RWPE2 (cell line): Measurements from ENCODE around the gene FAR2.

Experiments used
- ATAC-seq: fragments of 200-7000 bp; cut with Tn5 transposase; 3 replicates; pipeline ENCODE4 v1.9.1; 2021; ENCODE audit warnings: low read depth
- DNase-seq: peaks from one replicate; pipeline ENCODE4 v3.0.0-alpha.2; 2020; ENCODE audit warnings: low spot score
- H3K27ac ChIP-seq: fragments of 450-650 bp; 2 replicates; pipeline ENCODE4 v1.5.1; 2017; ENCODE audit warnings: mild to moderate bottlenecking; ENCODE audit not compliant: poor library complexity, severe bottlenecking
- H3K27me3 ChIP-seq: fragments of 250-450 bp; sonication (Bioruptor Pico); 2 replicates; pipeline ENCODE4 v1.5.1; 2021; ENCODE audit warnings: mild to moderate bottlenecking, moderate library complexity; ENCODE audit not compliant: insufficient read depth, poor library complexity, severe bottlenecking
- H3K36me3 ChIP-seq: fragments of 250-450 bp; sonication (Bioruptor Pico); 2 replicates; pipeline ENCODE4 v1.5.1; 2020; ENCODE audit warnings: low read depth, mild to moderate bottlenecking, moderate library complexity
- H3K4me1 ChIP-seq: fragments of 250-450 bp; sonication (Bioruptor Pico); 2 replicates; pipeline ENCODE4 v1.5.1; 2021; ENCODE audit warnings: mild to moderate bottlenecking, moderate library complexity; ENCODE audit not compliant: insufficient read depth, poor library complexity, severe bottlenecking
- H3K4me3 ChIP-seq: fragments of 250-450 bp; sonication (Bioruptor Pico); 2 replicates; pipeline ENCODE4 v1.5.1; 2021; ENCODE audit warnings: mild to moderate bottlenecking, moderate library complexity; ENCODE audit not compliant: severe bottlenecking
- H3K9me3 ChIP-seq: fragments of 250-450 bp; sonication (Bioruptor Pico); 2 replicates; pipeline ENCODE4 v1.5.1; 2021; ENCODE audit warnings: mild to moderate bottlenecking, moderate library complexity; ENCODE audit not compliant: severe bottlenecking
- TF ChIP-seq, protein P1 (sequence below): fragments of 450-650 bp; IDR thresholded peaks from one replicate; pipeline ENCODE4 v1.5.1; 2017; ENCODE audit warnings: mild to moderate bottlenecking, moderate library complexity; ENCODE audit not compliant: poor library complexity, severe bottlenecking

Gene FAR2

DNA sequence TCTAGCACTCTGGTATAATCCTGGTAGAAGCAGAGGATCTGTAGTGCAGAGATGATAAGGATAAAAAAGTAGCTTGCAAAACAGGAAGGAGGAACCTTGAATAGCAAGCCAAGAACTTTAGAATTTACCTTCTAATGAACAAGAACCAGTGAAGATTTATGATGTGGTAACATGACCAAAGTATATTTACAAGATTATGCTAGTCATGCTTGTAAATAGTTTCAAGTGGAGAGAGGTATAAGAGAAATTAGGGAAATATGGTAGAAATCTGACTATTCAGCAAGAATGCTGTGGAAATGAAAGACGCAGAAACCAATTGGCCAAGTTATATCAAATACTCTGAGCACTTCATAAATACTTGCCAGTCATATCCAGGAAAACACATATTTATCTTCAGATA is 184.1 kb downstream of the FAR2 start:
- no peak overlapping the region for H3K4me3 ChIP-seq
- no peaks in the 10 kb centered on the region for H3K36me3 ChIP-seq
- DNase-seq, result no peak
- H3K27me3 ChIP-seq, result no peaks in the 10 kb centered on the region
- no peaks in the 10 kb centered on the region for H3K4me1 ChIP-seq
- TF ChIP-seq, protein P1, sequence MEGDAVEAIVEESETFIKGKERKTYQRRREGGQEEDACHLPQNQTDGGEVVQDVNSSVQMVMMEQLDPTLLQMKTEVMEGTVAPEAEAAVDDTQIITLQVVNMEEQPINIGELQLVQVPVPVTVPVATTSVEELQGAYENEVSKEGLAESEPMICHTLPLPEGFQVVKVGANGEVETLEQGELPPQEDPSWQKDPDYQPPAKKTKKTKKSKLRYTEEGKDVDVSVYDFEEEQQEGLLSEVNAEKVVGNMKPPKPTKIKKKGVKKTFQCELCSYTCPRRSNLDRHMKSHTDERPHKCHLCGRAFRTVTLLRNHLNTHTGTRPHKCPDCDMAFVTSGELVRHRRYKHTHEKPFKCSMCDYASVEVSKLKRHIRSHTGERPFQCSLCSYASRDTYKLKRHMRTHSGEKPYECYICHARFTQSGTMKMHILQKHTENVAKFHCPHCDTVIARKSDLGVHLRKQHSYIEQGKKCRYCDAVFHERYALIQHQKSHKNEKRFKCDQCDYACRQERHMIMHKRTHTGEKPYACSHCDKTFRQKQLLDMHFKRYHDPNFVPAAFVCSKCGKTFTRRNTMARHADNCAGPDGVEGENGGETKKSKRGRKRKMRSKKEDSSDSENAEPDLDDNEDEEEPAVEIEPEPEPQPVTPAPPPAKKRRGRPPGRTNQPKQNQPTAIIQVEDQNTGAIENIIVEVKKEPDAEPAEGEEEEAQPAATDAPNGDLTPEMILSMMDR, result no peak
- no peak overlapping the region for H3K27ac ChIP-seq
- no peaks in the 10 kb centered on the region for H3K9me3 ChIP-seq
- ATAC-seq, result no peak

DNA sequence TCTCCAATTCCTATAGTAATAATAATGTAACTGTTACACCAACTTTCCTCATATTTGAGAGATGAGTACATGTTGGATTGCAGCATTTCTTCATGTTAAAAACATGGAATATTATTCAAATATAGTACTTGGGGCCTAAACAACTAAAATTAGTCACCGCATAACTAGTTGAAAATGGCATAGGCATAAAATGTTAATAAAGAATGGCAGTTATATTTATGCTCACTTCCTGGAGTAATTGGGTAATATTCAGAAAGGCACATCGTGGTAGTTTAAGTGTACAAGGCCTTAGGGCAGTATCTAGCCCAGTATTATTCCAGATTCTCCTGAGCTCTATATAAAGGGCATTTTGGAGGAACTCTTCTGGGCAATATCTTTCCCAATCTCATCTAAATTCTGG is 185.9 kb downstream of the FAR2 start:
- ATAC-seq, result no peak
- Histone ChIP-seq H3K4me1 (no peaks in the 10 kb centered on the region), H3K36me3 (no peaks in the 10 kb centered on the region), H3K4me3 (no peak overlapping the region), H3K9me3 (no peaks in the 10 kb centered on the region), H3K27ac (no peak overlapping the region), H3K27me3 (no peaks in the 10 kb centered on the region)
- TF ChIP-seq, protein P1, result no peak
- DNase-seq, result no peak

DNA sequence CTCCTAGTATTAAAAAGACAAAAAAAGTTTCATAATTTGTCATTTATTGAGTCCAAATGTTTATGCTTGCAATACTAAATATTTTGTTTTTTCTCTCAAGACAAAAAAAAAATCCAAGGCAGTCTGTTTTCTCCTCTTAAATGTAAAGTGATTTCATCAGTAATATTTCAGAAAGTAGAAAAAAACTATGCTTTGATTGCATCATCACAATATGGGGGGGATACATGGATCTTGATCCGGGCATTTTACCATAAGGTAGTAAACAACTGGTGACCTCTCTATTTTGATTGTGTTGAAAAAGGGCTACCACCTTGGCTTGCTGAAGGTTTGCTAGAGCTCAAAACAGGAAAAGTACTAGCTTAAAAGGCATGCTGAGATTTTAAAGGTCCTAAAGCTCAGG is 188.2 kb downstream of the FAR2 start:
- Histone ChIP-seq H3K27me3 (no peaks in the 10 kb centered on the region), H3K4me1 (no peaks in the 10 kb centered on the region), H3K4me3 (no peak overlapping the region), H3K27ac (no peak overlapping the region), H3K36me3 (no peaks in the 10 kb centered on the region; the same call in 1 of the 2 replicates), H3K9me3 (no peaks in the 10 kb centered on the region)
- TF ChIP-seq, protein P1, result no peak
- ATAC-seq (no peak), DNase-seq (no peak)

DNA sequence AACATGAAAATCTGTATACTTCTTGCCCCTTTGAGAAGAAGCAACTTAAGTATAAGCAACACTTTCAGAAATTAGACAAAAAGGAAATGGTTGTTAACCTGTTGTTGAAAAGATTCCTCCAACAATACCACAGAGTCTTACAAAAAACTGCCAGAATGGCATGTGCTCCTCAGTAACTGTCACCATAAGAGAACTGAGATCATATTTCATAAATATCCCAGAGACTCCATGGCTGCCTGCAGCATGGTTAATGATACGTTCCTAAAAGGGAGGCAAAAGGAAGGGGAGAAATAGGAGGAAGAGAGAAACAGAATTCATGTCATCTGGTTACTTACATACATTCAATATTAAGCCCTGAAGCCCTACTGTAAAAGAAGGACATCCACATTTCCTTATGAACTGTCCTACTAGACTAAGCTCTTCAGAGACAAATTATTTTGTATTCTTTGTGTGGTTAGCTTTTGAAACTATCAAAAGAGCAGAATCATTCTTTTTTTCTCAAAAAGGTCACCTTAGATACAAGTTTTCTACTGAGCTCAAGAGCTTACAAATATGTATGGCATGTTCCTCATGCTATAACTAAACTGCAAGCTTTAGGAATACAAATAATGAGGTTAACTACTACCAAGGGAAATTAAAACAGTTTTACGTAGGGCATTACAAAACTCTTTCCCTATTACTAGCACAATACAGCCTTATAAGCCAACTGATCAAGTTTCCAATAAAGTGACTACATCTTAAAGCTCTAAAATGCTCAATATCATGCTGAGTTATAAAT is 194.1 kb downstream of the FAR2 start:
- TF ChIP-seq, protein P1, result no peak
- Histone ChIP-seq H3K36me3 (peaks cover 3% of the 10 kb centered on the region), H3K27ac (no peak overlapping the region), H3K9me3 (no peaks in the 10 kb centered on the region), H3K27me3 (no peaks in the 10 kb centered on the region), H3K4me1 (no peaks in the 10 kb centered on the region), H3K4me3 (no peak overlapping the region)
- no peak for DNase-seq
- ATAC-seq, result no peak

DNA sequence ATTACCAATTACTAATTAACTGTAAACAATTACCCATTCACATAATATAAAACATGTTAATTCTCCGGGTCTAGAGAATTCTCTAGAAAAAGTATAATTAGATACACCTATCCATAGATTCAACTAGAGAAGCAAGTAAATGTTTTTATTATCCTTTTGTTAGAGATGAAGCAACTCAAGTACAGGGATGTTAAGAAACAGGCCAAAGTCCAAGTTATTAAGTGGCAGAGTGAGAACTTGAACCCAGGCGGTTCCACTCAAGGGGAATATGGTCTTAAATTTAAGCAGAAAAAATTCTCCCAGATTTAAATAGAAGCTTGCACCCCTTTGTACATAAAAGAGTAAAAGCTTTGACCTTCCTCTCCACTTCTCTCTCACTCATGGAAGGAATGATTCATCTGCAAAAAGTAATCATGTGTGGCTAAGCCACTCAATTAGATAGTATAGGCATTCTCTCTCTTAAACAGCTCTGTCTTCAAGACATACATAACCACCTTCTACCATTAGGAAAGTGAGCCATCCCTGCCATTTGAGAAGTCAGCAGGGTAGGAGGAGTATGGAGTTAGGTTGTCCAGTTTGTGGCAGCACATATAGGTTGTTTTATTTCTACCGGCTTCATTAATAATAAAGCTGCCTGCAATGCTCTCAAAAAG is 197.8 kb downstream of the FAR2 start:
- no peak for DNase-seq
- no peak overlapping the region for H3K27ac ChIP-seq
- no peak overlapping the region for H3K4me3 ChIP-seq
- H3K4me1 ChIP-seq, result no peaks in the 10 kb centered on the region
- no peaks in the 10 kb centered on the region for H3K27me3 ChIP-seq
- no peak for ATAC-seq
- peaks cover 21% of the 10 kb centered on the region for H3K36me3 ChIP-seq
- H3K9me3 ChIP-seq, result no peaks in the 10 kb centered on the region
- TF ChIP-seq, protein P1, result no peak
